GM18498 (cell line): ENCODE results near the gene TENM3.
"Not testable (repeated sequence)": the region's sequence is repeated elsewhere in the genome, so short reads cannot be mapped to it uniquely, and the experiment has no call there.

Experiments used
- ATAC-seq: cut with Tn5 transposase; IDR thresholded peaks from one replicate; pipeline ENCODE4 v1.9.1; 2021; ENCODE audit warnings: mild to moderate bottlenecking, moderate library complexity; ENCODE audit not compliant: unreplicated experiment

The TENM3 gene

DNA sequence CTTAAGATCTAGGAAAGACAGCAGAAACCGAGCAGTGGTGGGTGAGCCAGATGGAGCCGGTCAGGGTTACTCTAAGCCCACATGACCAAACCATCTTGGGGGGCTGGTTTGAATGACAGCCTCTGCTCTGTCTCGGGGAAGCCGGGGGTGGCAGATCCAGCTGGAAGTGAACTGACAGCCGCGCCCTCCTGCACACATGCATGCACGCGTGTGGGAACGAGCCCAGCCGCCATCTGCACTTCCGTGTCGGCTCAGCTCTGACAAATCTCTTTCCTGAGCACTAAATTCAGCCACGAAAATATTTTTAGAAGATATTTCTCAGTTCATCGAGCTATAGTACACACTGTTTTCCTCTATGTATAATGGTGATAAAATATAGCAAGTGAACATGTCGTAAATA is 558.4 kb downstream of the TENM3 start:
- ATAC-seq: no peak

DNA sequence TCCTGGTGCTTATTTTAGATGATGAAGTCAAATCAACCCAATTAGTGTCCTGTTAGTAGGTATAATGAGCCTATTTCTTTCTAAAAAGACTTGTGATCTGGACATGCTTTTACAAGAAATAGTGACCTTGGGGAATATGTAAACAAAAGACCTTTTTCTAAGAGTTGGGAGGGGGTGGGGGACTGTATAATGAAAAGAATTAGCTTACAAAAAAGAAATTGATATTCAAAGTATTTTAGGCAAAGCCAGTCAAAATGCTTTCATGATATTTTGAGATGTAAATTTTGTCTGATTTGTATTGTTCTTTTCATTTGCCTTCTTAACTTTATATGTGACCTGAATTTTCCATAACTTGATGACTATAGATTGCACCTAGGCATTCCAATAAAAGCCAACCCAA is 559.4 kb downstream of the TENM3 start:
- no peak for ATAC-seq

DNA sequence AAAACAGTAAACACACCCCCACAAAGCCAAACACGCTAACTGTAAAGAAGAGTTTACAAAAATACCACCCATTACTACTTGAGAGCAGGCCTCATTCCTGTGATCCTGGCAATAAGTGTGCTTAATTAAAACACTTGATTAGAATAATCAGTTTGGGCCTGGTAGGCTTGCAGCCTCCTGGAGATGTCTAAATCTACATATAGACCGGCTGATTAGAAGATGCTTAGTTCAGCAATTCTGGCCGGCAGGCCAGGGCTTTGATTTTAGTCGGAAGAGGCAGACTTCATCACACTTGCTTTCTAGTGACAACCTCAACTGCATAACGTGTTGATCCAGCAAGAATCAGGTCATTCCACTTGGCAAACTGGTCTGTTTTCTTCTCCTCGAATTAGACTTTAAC is 560.0 kb downstream of the TENM3 start:
- ATAC-seq: no peak

DNA sequence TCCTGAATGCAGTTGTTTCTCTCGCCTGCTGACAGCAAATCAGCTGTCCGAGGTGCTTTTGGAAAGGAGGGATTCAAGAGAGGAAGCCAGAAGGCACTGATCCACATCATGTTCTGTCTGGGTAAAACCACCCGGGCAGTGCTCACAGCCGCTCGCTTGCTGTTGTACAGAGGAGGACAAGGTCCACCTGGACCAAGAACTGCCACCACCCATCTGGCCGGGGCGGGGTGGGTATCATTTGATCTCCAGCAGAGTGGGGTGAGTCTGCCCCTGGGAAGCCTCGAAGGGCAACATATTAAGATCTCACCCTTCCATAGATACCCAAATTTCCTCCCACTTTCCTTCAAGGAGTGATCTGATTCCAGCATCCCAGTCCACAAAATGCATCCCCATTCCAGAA is 560.9 kb downstream of the TENM3 start:
- no peak for ATAC-seq

DNA sequence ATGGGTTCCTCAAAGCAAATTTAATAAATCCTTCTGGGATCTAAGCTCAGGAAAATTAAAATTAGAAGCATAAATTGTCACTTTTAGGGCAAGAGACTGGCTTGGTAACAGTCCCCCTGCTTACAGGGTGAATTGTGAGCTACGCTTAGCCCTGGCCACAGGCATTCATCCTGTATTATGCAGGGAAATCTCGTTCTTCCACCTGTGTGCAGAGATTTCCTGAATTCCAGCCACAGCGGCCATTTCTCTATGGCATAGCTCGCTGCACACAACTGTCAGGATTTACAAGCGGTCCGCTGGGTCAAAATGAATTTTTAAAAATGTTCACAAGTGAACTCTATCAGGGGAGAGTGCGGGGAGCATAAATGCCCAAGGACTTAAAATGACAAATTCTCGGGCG is 562.1 kb downstream of the TENM3 start:
- ATAC-seq: no peak

DNA sequence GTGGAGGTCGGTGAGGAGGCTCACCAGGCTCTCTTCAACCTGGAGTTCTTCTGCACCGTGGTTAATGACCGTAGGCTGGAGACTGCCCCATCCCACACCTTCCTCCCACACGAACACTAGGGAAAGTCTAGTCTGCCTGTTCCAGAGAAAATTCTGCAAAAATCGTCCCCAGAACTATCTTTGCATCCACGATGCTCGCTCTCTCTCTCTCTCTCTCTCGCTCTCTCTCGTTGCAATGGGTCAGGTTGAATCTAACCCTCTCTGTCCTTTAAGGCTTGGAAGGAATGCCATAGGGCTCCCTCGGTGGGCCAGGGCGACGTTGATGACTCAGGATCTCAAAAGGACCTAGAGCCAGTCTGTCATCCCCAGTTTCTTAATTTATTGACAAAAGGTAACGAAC is 562.5 kb downstream of the TENM3 start:
- no peak for ATAC-seq

DNA sequence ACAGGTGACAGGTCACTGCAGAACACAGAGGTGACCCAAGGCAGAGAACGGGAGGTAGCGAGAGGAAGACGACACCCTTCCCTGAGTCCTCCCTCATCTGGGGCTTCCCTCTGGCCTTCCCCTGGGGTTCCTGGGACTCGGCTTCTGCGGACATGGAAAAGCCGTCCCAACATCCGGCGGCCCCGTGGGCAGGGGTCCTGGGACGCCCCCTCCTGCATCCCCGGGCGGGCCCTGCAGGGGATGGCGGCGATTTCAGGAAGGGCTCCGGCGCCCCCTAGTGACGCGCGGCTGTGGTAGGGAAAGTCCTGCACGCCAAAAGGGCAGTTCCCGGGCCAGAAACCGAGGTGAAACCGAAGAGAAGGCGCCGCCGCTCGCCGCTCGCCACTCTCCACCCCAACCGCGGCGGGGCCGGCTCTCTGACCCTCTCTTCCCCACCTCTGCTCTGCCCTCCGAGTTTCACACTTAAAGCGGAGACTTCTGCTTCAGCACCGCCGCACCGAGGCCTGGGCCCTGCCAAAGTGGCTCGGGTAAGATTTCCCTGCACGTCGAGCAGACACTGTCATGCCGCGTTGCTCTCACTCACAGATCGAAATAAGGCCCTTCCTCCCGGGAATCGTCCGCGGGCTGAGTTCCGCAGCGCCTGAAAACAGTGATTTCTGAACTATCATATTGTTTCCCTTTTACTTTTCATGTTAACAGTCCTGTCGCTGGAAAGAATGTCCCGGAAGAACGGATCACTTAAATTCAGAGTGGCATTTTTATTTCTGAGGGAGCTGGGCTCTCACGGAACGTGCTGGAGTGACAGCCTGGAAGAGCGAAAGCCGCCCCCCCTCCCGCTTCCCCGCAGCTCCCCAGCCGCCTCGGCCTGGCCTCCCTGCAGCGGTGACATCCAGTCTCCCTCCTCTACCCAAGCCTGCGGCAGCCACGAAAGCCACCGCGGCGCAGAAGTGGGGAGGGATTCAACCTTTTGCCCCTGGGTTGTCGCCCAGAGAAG is 563.4 kb downstream of the TENM3 start:
- ATAC-seq: peak; percentile 72

DNA sequence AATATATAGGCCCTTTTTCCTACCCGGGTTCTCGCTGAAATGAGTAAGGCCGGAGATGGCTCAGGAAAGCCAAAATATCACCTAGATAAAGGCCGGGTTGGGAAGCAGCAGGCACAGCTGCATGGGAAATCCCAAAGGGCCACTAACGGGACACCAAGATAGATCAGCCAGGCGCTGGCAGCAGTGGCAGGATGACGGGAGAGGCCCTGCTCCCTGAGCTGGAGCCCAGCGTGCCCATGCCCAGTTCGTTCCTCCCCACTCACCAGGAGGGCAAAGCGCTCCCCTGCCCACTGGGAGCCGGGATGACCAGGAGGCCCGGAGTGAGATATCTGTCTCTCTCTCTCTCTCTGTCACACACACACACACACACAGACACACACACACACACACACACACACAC is 564.1 kb downstream of the TENM3 start:
- no peak for ATAC-seq

DNA sequence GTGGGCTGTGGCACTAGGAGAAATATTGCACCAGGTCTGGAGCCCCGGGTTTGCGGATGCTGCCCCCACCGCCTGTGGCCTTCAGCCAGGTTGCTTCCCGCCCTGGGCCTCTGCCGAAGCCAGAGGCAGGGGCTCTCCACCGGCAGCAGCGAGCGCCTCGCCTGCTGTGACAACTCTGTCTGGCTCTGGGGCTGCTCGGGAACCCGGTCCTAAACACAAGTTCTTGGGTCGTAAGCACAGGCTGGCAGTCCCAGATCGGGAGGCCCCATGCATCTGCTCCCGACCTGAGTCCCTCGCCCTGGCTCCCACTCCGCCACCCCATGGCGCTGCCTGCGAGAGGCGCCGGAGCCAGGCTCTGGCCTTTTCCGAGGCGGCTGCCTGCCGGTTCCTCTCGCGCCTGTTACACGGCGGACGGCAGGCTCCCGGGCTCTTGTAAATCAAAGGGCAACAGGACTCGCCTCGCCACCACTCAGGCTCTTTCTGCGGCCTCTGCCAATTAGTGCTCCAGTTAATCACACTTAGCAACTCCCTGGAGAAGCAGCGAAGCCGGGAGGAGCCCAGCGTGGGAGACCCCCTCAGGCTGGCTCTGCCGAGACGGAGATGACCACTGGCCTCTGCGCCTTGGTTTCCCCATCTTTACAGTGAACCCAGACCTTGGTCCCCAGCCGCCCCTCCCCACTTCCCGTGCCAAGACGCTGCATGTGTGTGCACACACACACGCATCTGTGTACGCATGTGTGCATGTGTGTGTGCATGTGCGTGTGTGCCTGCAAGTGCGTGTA is 564.8 kb downstream of the TENM3 start:
- no peak for ATAC-seq

DNA sequence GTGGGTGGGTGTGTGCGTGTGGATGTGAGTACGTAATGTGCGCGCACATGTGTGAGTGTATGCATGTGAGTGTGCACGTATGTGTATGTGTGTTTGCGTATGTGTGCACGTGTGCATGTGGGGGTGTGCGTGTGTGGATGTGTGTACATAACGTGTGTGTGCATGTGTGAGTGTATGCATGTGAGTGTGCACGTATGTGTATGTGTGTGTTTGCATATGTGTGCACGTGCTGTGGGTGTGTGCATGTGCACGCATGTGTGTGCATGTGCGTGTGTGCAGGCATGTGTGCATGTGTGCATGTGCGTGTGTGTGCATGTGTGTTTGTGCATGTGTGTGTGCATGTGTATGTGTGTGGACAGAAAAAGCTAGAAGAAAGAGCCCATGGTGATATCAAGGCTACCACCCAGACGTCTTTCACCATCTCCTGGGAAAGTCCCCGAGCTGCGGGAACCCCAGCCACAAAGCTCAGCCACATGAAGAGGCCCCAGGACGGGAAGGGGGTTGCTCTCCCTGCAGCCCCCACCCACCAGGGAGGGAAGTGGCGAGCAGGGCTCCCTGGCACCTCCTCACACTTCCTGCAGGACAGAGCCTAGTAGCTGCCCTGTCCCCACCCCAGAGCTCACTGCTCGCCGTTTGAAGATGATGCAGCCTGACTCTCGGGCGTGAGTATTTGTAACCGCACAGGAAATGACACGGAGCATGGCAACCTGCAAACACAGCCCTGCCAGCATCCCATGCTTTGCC is 565.6 kb downstream of the TENM3 start:
- ATAC-seq: peak; percentile 78

DNA sequence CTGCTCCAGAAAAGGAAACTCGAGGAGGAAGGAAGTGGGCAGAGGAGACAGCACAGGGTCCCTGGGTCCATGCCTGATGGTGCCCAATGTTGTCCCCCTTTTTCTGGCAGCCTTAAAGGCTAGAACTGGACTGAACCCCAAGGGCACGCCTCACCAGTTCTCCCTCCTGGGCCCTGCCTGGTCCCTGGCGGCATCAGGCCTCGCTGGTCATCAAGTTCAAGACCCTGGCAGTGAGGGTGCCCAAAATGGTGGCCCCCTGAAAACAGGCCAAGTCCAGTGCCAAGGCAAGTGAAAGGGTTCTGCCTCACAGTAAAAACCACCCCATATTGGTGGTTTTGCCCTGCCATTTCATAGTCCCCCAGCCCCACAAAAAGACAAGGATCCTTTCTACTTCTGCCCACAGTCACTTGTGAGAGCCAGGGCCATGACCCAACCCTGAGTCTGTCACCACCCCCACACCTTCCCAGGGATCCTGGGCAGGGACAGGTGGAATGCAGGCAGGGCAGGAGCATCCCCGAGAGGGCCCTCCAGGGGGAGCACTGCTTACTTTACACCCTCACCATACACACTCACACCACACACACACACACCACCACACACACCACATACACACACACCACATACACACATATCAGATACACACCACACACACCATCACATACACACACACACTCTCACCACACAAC is 566.4 kb downstream of the TENM3 start:
- ATAC-seq: peak; percentile 25

DNA sequence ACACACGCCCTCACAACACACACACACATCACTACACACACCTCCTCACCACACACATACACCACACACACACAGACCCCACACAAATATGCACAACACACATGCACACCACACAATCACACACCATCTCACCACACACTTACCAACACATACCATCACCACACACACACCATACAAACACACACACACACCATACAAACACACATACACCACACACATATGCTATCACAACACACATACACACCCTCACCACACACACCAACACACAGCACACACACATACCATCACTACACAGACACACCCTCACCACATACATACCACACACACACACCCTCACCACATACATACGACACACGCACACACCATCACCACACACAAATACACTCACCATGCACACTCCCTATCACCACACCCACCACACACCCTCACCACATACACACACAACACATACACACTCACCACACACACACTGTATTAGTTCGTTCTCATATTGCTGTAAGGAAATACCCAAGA is 567.0 kb downstream of the TENM3 start:
- no peak for ATAC-seq

DNA sequence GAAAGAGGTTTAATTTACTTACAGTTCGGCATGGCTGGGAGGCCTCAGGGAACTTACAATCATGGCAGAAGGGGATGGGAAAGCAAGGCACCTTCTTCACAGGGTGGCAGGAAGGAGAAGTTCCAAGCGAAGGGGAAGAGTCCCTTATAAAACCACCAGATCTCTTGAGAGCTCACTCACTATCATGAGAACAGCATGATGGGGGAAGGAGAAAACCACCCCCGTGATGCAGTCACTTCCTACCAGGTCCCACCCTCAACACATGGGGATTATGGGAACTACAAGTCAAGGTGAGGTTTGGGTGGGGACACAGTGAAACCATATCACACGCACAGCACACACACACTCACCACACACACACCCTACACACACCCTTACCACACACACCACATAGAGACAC is 569.7 kb downstream of the TENM3 start:
- no peak for ATAC-seq

DNA sequence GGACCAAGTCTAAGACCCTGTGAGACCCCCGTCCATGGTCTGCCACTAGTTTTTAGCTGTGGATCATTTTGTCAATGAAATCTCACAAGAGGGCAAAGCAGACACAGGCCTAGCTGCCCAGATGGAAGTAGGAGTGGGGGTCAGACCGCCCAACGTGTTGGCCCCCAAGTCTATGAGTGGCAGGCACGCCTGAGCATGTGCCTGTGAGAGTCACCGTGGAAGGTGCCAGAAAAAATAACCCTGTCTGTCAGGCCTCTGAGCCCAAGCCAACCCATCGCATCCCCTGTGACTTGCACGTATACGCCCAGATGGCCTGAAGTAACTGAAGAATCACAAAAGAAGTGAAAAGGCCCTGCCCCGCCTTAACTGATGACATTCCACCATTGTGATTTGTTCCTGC is 570.9 kb downstream of the TENM3 start:
- not testable (repeated sequence) for ATAC-seq

DNA sequence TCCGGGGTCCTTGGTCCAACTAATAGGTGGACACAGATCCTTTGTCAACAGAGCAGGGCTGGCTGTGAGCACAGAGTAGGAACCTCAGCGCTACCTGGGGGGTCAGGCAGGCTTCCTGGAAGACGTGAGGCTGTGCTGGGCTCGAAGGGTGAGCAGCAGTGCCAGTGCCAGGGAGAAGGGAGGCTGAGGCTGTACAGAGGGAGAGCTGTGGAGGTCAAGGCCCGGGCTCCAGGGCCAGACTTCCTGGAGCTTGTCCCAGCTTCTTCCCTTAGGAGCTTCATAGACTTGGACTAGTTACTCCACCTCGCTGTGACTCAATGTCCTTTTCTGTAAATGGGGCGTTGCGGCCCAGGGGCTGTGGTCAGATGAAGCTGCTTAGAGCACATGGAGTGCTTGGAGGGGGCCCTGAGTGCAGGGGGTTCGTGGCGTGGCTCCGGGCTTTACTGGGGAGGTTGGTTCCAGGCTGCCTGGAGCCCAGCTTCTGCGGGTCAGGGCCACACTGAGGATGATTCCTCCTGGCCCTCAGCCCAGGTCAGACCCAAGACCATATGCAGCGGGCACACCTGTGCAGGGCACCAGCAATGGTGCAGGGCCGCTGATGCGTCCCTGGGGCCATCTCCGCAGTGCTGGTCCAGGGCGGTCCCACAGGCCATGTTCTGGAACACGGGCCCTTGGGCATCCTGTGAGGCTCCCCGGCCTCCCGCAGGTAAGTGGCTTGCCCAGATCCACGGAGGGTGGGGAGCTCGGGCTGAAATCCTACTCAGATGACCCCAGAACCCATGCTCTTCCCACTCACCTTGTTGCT is 575.9 kb downstream of the TENM3 start:
- ATAC-seq: no peak

DNA sequence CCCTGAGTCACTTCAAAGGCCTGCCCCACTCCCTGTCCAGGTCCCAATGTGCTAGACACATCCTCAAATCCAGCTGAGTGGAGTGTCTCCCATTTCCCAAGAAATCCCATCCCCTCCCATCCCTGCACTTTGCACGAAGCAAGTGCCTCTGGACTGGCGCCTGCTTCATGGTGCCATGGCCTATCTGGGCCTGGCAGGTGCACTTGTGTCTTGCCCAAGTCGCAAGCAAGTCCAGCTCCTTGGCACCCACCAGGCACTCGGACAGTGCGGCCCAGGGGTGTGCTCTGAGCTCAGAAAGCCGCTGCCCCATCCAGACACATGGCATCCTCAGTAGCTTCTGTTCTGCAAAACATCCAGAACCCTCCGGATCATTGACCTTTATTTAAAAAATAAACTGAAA is 576.5 kb downstream of the TENM3 start:
- no peak for ATAC-seq

DNA sequence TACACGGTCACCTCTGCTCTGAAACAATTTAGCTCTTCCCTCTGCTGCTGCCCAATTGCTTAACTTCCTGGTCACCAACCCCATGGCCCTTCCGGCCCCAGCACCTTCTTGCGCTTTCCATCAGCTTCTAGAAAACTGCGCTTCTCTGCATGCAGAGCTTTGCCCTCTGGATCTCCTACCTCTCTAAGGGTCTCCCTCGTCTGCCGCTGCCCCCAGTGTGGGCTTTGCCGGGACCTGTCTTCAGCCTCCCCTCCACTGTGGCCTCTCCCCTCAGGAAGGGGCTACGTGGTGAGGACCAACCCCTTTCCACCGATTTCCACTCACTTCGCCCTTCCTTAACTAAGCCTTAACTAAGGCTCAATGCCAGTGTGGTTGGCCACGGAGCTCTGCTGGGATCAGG is 579.4 kb downstream of the TENM3 start:
- ATAC-seq: no peak

DNA sequence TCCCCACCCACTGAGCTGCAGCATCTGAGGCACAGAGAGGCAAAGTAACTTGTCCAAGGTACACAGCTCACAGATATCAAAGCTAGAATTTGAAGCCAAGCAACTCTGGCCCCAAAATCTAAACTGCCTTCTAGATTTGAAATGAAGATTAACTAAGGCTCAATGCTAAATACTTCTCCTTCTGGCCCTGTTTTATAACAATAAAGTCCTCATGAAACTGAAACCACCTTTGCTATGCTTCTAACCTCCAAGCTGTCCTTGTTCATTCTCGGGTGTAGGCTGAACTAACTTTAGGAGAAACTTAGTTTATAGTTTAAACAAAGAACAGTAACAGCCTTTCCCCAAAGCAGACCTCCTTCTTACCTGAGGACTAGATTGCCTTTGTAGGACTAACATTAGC is 580.4 kb downstream of the TENM3 start:
- peak; percentile 74 for ATAC-seq

DNA sequence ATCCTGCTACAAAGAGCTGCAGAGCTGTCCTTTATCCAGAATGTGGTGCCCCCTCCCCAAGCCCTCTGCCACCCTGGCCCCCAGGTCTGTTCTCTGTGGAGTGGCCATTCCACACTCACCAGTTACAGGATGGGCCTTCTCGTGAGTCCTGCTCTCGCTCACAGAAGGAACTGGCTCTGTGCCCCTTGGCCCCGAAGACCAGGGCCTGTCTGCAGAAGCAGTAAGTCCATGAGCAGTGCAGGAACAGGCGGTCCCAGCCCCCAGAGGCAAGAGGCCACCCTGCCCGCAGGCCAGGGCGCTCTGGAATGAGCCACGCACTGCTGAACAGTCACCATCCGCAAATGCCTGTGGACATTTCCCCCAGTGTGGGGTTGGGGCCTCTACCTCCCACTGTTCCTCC is 581.8 kb downstream of the TENM3 start:
- ATAC-seq: no peak

DNA sequence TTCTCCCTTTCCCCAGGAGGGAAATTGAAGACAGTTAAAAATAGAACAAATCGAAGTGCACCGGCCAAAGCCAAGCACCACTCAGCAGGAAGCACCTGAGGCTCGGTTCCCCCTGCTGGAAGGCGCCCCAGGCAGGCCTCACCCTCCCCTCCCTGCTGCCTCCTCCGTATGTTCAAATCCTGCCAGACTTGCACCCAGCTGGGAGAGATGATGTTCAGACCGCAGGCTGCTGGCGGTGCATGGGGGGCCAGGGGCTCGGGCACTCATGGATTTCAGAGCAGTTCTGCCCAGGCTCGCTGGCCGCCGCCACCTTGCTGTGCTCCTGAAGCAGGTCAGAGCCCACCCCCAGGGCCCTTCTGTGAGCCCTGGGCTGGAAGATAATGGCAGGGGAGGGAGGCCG is 582.6 kb downstream of the TENM3 start:
- ATAC-seq: no peak
